HG03103 (cell line): ENCODE results near the gene SH3GLB2.
A peak's percentile ranks its signal among the peaks of the same experiment; 100 is the strongest.
"Not testable (repeated sequence)": the region's sequence is repeated elsewhere in the genome, so short reads cannot be mapped to it uniquely, and the experiment has no call there.

Source experiments
- ATAC-seq: cut with Tn5 transposase; IDR thresholded peaks from one replicate; pipeline ENCODE4 v1.9.1; 2021; ENCODE audit warnings: low read depth; ENCODE audit not compliant: unreplicated experiment

The SH3GLB2 gene

DNA sequence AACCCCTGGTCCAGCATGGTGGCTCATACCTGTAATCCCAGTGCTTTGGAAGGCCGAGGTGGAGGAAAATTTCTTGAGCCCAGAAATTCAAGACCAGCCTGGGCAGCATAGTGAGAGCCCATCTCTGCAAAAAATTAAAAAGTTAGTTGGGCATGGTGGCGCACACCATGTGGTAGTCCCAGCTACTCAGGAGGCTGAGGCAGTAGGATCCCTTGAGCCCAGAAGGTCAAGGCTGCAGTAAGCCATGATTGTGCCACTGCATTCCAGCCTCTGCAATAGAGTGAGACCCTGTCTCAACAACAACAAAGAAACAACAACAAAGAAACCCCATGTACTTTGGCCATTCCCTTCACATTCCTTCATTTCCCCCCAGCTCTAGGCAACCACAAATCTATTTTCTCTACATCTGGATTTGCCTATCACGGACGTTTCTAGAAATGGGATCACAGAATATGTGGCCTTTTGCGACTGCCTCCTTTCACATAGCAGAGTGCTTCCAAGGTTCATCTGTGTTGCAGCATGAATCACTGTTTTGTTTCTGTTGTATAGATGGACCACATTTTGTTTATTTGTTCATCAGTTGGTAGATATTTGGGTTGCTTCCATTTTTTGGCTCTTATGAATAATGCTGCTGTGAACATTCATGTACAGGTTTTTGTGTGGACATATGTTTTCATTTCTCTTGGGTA, 26.2 kb upstream of the SH3GLB2 start:
- no peak for ATAC-seq

DNA sequence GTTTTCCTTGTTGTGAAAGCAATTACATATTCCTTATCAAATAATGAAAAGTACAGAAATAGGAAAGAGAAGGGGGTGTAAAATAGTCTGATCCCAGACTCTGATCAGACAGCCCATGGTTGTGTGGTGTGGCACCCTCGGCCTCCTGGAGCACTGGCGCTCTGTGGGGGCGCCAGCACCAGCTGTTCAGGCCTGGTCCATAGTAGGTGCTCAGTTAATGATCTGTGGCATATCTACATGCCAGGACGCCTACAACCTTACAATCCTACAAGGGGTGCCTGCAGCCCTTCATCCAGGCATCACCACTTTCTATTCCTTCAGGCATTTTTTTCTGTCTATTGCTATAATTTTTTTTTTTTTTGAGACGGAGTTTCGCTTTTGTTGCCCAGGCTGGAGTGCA, 24.9 kb upstream of the SH3GLB2 start:
- ATAC-seq, result no peak

DNA sequence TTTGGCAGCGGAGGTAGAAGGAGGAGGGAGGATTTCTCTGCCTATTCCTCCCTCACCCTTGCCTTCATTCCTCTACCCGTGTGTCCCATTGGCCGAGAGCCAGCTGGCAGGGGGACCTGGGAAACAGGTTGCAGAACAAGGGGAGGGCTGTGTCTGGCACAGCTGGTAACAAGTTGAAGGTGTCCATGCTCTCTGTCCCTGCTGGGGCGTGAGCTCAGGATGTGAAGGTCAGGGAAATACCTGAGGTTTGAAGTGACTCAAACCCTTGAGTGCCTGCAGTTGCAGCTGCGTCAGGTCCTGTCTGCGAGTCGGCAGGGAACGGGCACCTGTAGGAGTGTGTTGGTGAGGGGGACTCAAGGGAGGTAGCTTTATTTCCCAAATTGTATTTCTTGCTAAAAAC, 24.5 kb upstream of the SH3GLB2 start:
- no peak for ATAC-seq

DNA sequence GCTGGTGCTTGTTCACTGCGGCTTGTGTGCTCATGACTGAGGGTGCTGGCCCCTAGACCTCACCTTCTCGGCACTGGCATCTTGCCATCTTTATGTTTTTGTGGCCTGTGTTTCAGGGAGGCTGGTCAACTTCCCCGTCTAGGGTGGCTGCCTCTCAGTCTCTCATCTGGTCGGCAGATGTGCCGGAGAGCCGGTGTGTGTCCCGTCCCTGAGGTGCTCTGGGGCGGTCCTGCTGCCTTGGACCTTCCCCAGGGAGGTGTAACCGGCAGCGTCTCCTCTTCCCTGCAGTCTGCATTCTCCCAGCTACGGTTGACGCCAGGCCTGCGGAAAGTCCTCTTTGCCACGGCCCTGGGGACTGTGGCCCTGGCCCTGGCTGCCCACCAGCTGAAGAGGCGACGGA, 13.9 kb upstream of the SH3GLB2 start:
- no peak for ATAC-seq

DNA sequence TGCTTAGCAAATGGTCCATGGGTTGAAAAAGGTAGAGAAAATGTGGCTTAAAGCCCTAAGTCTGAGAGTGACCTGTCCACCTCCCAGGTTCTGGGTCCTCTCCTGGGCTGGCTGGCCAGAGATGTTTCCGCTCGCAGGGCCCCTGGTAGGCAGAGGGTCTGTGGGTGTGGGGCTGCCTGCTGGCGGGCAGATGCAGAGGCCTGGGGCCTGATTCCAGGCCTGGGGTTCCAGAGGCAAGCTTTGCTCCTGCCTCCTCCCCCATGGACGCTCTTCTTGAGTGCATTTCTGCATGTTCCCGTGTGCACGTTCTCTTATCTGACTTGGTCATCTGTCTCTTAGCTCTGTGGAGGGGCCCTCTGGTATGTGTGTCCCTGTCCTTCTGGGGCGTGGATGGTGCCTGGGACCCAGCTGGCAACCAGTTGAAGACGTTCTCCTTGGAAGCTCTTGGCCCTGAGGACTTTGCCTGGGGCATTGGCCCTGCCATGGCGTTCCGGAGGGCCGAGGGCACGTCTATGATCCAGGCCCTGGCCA, 12.0 kb upstream of the SH3GLB2 start:
- no peak for ATAC-seq

DNA sequence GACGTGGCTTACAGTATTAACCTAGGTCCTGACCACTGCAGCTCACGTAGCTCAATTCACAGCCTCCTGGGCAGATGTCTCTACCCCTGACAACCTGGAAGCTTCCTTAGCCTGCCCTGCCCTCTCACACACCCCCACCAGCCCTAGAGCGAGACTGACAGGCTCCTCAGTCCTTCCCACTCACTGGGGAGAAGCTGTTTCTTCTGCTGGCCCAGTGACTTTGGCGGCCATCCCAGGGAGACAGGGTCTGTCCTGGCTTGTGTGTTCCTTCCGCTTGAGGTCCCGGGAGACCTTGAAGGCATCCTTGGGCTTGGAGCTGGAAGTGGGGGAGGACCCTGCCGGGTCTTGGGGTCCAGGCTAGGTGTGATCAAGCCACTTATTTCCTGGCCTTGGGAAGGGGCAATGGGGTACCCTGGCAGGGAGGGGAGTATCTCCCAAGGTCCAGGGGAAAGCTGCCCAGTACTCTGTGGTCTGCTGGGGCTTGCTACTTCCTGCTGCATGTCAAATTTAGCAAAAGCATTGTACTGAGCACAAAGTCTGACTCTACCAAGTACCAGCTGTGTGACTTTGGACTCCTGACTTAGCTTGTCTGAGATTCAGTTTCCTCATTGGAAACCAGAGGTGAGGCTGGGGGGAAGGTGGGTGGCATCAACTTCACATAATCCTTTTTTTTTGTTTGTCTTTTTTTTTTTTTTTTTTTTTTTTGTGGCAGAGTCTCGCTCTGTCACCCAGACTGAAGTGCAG, 10.2 kb upstream of the SH3GLB2 start:
- ATAC-seq, result no peak

DNA sequence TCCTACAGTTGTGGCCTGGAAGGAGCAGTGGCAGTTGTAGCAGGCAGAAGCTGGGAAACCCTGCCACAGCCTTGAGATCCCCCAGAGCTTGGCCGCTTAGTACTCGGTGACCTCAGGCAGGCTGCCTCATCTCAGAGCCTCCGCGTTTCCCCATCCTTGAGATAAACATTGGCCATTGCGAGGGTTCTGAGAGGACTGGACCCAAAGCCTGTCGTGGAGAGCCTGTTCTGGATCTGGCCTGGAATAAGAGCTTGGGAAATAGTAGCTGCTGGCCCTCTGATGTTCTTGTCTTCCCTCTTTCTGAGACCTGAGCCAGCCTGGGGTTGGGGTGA, 9.6 kb upstream of the SH3GLB2 start:
- ATAC-seq, result no peak

DNA sequence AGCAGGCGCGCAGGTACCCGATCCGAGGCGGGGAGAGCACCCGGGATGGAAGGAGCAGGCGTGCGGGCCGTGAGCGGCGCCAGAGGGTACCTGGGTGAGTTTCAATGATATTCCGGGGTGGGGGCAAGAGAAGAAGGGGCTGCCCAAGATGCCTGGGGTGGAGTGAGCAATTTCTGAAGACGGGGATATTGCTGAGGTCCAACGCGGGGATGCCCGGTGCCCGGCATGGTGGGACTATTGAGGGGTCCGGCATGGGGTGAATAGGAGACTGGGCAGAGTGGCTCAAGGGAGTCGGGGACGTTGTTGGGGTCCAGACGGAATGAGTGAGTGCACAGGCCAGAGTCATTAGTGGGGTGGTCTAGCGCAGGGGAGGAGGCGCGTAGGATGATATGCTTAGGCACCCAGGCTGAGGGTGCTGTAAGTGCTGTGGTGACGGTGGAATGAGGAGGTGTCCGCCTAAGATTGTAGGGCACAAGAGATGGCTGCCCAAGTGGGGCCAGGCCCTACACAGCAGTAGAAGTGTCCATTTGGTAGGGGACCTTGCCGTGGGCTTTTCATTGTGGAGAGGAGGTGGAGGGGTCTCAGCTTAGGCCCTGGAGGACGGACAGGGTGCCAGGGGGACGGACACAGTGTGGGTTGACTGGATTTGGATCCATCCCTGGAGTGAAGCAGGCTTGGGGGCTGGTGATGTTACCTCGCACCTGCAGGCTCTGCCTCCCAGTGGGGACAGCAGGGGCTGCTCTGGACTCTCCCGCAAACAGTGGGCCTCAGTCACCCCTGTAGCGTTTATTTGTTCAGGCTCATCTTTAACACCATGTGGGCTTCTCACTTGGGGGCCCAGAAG, 9.0 kb upstream of the SH3GLB2 start:
- no peak for ATAC-seq

DNA sequence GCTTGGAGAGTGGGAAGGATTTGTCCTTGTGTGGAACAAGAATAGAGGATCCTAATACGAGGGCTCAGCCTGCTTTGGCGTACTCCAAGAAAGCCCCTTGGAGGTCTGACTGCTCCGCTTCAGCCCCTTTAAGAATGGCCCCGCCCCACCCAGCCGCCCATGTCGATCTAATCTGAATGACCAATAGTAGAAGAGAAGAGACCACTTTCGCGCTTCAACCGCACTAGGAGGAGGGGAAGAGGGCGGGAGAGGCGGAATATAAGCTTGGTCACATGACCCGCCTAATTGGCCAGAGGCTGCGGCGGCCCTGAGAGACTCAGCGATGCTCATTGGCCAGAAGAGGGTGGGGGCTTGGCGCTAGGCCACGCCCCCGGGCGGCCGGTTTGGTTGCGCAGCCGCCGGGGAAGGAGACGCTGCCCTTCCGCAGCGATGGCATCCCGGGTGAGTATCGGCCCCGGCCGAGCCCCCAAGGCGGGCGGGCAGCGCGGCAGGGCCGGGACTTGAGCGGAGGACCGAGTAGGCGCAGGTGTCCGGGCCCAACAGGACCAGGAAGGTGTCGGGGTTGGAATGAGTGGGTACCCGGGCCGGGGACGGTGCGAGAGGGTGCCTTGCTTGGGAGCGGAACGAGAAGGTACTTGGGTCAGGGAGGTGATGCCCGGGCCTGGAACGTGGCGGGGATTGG, 8.3 kb upstream of the SH3GLB2 start, which contains the start of gene MIGA2:
MIGA2 (plus strand) TSS at position 386 of the 682 bp plus-strand sequence. CDS start 3,969 bp downstream, outside the sequence.
- peak; percentile 92 for ATAC-seq

DNA sequence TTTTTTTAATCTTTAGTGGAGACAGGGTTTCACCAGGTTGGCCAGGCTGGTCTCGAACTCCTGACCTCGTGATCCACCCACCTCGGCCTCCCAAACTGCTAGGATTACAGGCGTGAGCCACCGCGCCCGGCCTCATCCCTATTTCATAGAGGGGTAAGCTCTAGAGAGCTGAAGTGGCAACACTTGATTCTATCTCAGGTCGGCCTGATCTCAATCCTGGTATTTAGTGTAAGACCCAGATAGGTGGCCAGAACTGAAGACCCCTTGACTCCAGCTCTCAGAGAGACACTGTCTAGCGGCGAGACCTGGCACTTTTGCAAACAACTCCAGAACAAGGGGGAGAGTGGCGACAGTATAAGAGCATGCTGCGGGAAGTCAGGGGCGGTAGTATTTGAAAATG, 7.7 kb upstream of the SH3GLB2 start:
- ATAC-seq, result not testable (repeated sequence)

DNA sequence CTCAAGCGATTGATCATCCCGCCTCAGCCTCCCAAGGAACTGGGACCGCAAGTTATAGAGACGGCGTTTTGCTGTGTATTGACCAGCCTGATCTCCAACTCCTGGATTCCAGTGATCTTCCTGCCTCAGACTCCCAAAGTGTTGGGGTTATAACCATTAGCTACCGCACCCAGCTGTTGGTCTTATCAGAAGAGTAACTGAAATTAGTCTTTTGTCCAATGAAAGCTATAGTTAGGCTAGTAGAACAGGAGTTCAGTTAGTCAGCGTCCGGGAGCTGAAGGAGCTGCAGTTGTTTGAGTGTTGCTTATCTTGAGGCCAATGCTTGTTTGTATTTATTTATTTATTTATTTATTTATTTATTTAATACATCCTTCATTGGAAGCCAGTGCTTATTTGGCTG, 5.1 kb upstream of the SH3GLB2 start:
- ATAC-seq, result no peak

DNA sequence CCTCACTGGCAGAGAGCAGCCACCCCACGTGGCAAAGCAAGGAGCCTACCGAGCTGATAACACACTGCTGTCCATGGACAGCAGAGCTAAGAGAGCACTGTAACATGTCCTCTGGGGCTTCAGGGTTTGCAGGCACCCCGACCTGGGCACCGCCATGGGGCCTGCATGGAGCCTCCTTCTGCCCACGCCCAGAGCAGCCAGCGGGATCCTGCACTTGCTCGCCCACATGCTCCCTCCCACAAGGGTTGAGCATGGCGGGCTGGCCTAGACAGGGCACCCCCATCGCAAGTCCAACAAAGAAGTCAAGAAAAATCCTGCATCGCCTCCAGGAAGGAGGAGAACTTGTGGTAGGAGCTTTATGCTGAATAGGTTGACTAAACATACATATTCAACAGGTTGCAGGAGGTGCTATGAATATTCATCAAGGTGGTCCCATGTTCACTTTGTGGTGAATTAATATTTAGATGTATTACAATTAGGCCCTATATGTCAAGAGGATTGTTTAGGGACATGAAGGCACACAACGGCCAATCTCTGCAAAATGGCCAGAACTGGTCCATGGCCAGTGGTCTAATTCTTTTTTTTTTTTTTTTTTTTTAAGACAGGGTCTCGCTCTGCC, 4.5 kb upstream of the SH3GLB2 start:
- ATAC-seq, result no peak

DNA sequence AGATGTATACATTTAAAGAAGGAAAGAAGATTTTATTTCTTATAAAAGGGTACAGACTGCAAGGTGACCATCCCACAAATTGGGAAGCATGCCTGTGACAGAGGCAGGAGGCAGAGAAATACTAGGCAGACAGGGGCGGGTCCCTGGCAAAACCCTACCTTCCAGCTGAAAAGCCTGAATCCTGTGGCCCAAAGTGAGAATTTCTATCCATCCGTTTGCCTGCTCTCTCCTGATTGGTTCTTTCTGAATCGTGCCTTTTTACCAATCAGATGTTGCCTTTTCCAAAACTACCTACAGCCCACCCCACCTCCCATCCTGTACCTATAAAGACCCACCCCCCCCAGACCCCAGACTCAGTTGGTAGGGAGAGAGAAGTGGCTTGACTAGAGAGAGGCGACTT, 3.4 kb upstream of the SH3GLB2 start:
- ATAC-seq, result no peak

DNA sequence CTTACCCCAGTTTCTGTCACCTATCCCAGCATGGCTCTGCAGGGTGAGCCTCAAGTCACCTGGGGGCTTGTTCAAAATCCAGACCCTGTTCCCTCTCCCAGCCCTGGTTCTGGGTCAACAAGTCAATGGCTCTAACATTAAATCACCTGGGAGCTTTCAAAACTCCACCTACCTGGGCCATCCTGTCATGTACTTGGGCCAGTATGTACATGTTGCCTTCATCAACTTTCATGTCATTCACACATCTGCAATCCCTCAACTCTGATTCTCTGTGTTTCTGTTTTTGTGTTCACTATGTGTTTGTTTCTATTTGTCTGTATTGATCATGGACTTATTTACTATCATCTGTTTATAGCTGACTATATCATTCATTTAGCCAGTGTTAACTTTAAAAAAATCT, 2.1 kb upstream of the SH3GLB2 start:
- ATAC-seq, result no peak

DNA sequence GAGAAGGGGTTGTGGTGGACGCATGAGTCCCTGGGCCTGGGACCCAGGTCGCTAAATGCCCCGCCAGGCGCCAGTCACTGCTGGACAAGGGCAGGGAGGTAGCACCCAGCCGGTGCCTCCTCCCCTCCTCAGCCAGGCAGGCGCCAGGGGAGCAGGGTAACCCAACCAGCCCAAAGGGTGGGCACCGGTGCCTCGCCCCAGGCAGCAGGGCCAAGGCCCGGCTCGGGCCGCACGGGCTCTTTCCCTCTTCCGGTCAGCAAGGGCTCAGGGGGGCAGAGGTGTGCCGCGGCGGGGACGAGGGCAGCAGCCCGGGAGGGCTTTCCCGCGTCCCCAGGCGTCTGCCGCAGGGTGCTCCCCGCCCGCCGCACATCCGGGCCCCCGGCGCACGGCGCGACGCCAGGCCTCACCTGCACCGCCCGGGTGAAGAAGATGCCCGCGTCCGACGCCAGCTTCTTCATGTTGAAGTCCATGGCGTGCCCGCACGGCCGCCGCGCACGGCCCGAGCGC, 393 bp downstream of the SH3GLB2 start:
- peak; percentile 18 for ATAC-seq

DNA sequence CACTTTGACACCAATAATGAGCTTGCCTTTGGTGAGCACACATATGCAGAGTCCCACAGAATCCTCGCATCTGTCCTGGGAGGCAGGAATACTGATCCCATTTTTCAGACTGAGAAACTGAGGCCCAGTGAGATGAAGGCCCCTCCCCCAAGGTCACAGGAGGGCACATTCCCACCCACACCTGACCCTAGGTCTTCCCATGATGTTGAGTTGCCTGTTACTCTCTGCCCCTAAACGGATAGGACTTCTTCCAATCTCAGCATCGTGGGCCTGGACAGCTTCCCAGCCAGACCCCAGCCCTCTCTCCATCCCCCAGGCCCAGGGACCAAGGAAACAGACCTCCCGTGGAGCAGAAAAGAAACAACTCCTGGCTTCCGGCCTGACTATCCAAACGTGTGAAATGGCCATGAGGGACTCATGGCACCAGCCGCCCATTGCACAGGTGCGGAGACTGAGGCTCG, 877 bp downstream of the SH3GLB2 start:
- ATAC-seq, result no peak

DNA sequence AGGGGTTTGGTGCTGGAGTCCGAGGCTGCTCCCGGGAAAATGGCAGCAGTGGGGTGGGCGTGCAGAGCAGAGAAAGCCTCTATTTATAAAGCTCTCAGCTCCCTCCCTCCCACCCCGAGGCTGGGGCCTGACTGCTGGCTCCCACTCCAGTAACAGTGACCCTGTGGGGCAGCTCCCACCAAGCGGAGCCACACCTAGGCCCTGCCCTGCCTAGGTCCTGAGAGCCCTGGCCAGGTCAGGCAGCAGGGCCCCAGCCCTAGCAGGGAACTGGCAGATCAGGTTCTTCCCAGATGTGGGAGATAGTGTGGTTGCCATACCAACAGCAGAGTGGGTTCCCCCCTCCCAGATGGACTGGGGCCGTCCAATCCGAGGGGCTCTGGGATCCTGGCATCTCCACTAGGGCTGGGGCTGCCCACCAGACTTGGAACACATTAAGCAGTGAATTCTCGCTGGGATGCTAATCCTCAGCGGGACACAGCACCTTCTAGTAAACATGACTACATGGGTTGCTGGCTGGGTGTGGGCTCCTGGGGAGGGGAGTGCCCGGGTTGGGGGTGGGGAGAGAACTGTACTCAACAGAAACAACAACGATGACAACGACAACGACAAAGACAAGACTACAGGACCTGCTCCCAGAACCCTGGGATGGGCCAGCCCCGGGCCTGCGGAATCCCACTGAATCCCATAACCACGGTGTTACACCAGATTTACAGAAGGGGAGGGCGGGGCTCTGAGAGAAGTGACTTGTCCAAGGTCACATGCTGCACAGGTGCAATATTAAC, 1.5 kb downstream of the SH3GLB2 start:
- no peak for ATAC-seq

DNA sequence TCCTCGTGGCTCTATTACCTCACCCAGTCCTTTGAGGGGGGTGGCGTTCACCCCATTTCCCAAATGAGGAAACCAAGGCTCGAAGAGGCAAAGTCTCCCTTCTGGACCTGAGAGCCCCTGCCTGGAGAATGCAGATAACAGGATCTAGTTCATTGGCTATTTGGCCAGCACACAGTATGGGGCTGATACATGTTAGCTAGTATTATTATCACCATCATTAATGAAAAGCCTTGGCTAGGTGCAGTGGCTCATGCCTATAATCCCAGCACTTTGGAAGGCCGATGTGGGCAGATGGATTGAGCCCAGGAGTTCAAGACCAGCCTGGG, 4.3 kb downstream of the SH3GLB2 start:
- no peak for ATAC-seq
